ENCODE measurements around the gene CDK14.

The CDK14 gene

DNA sequence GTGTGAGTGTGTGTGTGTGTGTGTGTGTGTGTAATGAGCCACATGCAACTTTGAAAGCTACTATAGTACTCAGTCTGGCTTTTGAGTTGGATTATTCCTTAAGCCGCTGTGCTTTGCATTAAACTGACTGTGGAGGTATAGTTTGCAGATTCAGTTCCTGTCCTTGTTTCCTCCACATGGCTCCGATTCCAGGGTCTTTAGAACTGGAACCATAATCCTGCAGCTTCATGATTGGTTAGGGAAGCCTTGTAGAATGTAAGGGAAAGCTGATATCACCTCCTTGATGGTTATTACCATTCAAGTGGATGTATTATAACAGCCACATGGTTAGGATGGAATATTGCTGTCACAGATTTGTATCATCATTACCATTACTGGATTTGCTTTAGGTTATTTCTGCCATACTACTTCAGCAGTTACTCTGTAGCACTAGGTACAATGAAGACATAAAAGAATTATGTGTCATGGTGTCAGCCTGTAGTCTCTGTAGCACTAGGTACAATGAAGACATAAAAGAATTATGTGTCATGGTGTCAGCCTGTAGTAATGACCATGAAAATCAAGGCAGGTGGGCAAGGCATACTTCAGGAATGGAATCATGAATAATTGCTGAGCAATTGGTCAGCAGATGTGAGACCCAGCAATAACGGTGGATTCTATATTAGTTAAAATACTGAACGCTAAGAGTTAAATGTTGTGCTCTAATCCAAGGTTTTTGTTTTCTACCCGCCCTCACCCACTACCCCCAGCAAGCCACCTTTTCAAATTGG lies 393.1 kb downstream of the CDK14 start:
- no peak for DNase-seq (ENCODE audit: low read depth in 4 of 4, low spot score in 1 of 4)

DNA sequence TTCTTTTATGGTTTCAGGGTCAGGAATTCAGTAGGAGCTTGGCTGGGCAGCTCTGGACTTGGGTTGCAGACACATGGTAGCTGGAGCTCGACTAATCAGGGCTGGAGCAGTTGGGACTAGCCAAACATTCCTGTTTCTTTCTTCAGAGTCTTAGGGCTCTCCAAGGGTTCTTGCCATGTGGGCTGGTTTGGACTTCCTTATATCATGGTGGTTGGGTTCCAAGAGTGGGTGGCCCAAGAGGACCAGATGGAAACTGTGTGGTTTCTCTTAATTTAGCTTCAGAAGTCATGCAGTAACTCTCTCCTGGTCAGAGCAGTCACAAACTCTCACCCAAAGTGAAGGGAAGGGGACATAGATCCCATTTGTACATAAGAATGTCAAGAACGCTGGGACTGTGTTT lies 398.0 kb downstream of the CDK14 start:
- no peak for DNase-seq (ENCODE audit: low read depth in 4 of 4, low spot score in 1 of 4)

DNA sequence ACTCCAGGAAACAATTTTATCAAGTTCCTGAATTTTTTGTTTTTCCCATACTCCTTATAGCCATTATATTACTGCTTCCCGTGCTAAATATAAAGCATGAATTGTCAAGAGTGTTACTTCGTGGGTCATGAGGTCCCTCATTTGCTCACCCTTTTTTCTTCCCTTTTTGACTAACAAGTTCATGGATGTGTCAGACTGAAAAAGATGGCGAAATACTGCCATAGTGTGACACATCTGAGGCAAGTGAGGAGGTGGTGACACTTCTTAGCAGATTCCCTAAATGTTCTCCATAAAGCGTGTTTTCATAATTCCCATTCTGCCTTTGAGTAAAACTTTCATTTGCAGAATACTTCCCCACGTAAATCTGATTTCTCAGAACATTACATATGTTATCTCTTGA lies 398.5 kb downstream of the CDK14 start:
- no peak for DNase-seq (ENCODE audit: low read depth in 4 of 4, low spot score in 1 of 4)

DNA sequence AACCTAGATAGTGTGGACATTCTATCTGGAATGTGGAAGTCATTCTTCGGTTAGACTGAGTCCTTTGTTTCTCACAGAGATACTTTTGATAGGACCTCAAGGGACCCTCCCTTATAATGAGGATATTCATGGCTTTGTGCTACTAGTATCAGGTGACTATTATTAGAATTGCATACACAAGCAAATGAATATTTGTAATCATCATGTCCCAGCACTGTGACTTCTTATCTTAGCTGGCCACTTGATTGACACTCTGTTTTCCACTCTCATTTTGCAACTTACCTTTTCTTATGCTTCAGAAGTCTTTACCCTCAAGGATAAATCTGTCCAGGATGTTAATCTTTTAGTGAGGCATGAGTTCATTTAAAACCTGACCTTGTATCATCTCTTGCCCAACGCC lies 399.9 kb downstream of the CDK14 start:
- DNase-seq (ENCODE audit: low read depth in 4 of 4, low spot score in 1 of 4), result no peak

DNA sequence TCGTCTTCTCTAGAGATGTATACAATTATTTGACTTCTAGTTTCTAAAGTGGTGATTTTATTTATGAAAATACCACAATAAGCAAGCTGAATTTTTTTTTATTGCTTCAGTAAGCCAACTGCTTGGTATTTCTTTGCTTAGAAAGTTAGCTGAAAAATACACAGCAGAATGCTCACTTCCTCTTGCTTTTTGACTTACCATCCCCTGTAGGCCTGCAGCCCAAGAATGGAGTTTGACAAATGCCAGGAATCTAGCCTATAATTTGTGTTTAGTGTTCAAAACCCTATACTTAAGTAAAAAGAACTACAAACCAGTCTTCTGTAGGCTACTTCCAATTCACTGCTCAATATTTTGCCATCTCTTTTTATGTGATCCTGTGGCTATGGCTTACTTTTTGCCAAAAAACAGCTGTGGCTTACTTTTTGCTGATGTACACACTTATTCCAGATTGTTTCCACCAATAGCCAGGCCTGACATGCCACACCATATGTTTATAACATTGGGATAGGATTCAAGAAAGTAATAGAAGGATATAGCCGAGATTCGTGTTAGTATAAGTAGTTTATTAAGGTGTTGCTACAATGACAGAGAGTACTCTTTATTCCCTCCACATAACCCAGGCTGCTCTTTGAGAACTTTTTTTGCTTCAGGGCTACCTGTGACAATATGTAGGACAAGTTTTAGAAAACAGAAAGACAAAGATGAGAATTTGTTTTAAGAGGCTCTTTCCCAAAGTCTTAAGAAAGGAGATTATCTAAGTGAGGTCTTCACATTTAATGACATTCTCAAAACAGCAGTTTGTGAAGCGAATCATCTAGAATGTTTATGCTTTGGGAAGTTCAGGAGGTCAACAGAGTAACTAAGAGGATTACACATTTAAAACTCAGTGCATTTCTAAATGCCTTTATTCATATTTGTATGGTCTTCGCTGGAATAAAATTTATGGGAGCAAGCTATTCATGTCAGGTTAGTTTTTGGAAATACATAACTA lies 404.2 kb downstream of the CDK14 start:
- no peak for DNase-seq (ENCODE audit: low read depth in 4 of 4, low spot score in 1 of 4)

DNA sequence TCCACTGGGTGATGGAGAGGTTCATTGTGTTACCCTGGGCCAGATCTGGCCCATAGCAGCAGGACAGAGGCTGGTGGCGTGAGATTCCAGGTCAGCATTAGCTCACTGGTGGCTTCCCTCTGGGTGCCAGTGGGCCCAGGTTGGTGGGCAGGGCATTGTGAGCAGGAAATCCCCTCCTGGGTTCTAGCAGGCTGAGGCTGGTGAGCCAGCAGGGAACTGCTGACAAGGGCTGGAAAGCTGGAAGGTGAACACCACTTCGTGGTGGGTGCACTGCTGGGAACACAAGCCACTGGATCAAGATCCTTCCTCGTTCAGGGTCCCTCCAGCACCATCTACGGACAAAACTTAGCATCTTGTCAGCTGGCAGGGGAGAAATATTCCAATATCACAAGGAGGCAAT lies 408.9 kb downstream of the CDK14 start:
- no peak for DNase-seq (ENCODE audit: low read depth in 4 of 4, low spot score in 1 of 4)

DNA sequence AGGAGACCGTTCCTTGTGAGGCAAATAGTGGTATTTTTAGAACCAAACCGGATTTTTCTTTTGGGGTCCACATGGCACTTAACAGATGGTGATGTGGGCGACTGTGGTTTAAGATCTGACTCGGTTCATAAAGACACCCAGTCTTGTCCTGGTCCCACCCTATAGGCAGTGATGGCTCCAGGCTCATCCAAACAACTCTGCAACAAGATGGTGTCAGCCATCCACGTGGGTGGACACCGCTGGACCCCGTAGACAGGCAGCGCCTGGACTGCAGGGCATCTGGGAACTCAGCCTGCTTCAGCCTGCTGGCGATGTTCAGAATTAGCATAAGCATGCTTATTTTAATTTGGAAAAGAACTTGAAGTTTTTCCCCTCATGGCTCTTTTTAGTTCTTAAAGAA lies 409.7 kb downstream of the CDK14 start:
- no peak for DNase-seq (ENCODE audit: low read depth in 4 of 4, low spot score in 1 of 4)

DNA sequence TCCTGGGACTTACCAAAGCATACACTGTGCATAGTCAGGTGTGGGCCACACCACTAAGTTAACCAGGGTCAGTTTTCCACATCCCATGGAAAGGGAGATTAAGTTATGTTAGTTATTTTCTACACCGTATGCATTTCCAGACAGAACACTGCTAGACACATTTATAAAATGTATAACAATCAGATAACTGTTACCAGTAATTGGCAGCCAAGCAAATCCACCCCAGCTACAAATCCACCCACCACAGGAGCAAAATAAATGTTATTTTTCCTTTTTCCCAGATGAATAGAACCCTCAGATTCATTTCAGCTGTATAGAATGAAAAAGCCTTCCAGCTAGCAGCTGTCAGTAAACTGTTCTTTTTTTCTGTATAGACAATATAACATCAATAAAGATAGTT lies 411.2 kb downstream of the CDK14 start:
- no peak for DNase-seq (ENCODE audit: low read depth in 4 of 4, low spot score in 1 of 4)

DNA sequence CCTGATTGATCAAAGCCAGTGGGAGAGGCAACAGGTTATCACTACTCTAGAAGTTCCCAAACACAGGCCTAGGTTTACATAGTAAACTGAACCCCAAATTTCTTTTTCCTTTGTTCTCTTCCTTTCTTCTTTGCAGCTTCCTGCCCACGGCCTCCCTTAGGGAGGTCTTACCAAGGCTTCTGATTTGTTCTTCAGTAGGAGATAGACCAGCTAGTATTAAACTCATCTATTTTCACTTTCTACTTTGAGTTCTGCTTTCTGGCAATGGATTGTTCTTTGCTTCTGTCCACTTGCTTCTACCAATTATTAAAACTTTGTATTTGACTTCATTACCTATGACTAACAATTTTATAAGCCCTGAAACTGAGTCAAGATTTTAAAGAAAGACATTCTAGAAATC lies 417.0 kb downstream of the CDK14 start:
- no peak for DNase-seq (ENCODE audit: low read depth in 4 of 4, low spot score in 1 of 4)

DNA sequence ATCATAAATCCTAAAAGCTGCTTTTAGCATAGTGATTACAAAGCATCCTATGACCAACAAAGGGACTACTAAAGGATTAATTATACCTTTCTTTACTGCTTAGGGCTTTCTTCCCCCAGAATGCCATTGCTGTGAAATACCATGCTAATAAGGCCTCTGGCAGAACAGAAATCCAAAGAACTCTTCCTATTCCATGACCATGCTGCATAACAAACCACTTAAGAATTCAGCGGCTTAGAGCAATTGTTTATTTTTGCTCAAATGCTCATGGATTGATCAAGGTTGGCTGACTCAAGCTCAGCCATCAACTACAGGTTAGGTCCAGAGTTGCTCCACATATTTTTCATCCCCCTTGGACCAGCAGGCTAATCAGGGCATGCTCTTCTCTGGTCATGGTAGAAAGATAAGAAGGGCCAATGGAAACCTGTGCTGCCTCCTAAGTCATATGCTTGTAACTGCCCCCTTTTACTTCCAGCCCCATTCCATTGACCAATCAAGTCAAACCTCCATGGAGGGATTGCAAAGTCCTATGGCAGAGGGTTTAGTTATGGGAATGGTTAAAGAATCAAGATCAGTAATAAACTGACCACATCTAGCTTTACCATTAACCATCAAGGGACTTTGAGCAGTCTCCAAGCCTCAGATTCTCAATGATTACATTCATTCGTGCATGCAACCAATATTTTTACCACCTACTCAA lies 423.7 kb downstream of the CDK14 start:
- DNase-seq (ENCODE audit: low read depth in 4 of 4, low spot score in 1 of 4), result no peak

DNA sequence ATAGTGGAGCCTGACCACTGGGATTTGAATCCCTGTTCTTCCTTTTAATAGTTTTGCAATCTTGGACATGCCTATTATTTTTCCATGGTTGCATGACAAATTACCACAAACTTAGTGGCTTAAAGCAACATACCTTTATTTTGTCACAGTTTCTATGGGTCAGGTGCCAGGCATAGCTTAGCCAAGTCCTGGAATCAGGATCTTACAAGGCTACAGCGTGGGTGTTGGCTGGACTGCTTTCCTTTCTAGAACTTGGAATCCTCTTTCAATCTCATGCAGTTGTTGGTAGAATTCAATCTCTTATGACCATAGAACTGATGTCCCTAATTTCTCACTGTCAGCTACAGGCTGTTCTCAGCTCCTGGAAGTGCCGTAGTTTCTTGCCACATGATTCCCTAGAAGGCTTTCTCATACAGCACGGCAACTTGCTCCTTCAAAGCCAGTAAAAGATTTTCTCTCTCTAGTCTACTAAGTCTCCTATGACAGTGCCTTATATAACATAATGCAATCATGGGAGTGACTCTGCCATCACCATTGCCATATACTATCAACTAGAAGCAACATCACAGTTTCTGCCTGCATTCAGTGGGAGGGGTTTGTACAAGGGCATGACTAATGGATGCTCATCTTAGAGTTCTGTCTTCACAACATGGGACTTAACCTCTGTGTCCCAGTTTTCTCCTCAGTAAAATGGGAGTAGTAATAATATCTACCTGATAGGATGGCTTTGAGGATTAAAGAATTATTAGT lies 424.7 kb downstream of the CDK14 start:
- DNase-seq (ENCODE audit: low read depth in 4 of 4, low spot score in 1 of 4), result no peak

DNA sequence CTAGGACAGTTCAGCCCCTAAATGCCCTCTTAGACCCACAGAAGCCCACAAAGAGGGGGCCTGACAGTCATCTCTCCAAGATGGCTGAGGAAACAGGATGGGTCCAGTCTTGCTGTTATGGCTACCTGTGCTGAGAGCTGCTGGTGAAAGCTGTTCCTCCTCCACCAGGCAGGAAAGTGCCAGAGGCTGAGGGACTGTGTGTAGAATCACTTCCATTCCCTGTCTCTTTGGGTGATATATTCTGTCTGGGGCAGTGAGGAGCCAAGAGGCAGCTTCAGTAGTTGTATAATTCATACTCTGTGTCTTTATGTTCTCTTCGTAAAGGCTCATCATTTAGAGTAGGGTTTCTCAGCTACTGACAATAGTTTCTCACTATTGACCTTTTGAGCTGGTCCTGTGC lies 425.8 kb downstream of the CDK14 start:
- DNase-seq (ENCODE audit: low read depth in 4 of 4, low spot score in 1 of 4), result no peak

DNA sequence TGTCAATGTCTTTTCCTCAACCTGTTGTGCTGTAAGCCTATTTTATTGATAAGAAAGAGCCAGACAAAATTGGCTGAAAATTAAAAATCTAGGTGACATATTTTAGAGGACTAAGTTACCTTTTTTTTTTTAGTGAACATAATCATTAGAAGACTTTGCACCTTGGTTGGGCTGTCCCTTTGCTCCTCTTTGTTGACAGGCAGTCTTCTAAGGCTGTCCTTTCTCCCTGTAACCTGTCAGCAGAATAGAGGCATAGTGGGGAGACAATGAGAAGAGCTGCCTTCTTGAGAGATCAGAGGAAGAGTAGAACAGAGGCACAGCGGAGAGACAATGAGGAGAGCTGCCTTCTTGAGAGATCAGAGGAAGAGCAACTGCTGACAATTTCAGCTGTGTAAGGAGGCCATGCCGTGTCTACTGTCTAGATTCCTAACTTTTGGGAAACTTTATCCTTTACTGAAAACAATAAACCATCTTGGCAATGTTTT lies 429.8 kb downstream of the CDK14 start:
- DNase-seq (ENCODE audit: low read depth in 4 of 4, low spot score in 1 of 4), result no peak

DNA sequence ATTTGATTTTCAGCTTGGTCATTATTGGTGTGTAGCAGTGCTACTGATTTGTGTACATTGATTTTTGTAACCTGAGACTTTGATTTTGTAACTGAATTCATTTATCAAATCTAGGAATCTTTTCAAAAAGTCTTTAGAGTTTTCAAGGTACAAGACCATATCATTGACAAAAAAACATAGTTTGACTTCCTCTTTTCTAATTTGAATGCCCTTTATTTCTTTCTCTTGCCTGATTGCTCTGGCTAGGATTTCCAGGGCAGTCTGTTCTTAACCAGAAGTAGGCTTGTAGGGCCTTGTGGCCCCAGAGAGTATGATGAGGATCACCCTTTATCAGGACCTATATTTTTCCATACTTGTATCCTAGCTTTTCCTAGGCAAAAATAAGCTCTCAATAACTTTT lies 433.6 kb downstream of the CDK14 start:
- no peak for DNase-seq (ENCODE audit: low read depth in 4 of 4, low spot score in 1 of 4)

DNA sequence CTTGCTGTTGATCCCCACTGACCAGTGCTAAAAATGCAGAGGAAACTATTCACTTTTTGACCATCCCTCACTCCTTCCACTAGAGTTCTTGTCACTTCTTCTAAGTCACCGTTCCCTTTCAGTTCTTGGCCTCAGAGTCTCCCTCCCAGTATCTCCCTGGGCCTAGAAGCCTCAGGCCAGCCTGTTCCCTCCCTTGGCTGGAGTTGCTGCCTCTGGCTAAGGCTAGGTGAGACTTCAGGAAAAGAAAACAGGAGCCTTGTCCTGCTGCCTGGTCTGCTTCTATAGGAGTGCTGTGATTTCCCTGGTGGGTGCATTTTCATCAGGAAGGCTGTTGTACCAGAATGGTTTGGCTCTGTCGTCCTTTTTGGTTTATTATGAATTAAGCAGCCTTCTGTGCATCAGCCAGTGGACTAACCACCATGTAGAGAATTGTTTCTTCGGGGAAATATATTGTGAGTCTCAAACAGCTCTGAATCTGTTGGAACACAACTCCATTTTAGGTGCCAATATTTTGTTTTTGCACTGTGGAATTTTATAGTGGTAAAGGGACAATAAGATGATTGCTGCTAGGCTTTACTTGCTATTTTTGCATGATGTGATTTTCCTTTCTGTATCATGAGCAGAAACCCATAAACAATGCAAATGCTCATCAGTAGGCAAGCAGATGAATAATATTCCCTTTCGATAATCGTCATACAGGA lies 434.7 kb downstream of the CDK14 start:
- no peak for DNase-seq (ENCODE audit: low read depth in 4 of 4, low spot score in 1 of 4)

DNA sequence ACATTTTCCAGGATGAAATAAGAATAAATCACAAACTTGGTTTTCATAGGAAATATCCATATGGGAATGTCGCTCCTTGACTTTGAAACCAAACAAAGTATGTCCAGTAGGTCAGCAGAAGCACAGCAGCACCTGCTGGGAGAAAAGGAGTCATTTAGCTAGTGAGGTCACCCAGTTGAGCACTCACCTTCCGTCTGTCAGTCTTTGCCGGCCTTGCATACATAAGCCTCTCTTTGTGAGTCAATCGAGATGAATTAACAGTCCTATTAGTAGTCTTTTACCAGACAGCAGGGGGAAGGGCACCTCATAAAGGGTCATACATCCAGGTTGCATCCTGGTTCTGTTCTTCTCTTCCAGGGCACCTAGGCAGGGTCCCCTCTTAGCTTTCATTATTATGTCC lies 435.6 kb downstream of the CDK14 start:
- no peak for DNase-seq (ENCODE audit: low read depth in 4 of 4, low spot score in 1 of 4)

DNA sequence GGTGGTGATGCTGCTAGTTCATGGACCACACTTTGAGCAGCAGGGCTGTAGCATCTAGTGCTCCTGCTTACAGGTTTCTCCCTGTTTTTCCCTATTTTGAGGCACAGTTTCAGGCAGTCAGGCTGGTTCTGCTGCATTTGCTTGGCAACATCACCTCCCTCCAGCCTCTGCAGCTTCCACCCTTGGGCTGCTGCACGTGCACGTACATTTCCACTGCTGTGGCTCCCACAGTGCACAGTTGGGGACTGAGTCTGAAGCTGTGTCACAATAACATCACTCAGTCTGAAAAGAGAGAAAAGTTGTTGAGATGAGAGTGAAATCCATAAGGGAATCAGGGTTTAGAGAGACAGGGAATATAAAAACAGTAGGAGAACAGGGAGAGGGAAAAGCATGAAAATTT lies 437.5 kb downstream of the CDK14 start:
- no peak for DNase-seq (ENCODE audit: low read depth in 4 of 4, low spot score in 1 of 4)

DNA sequence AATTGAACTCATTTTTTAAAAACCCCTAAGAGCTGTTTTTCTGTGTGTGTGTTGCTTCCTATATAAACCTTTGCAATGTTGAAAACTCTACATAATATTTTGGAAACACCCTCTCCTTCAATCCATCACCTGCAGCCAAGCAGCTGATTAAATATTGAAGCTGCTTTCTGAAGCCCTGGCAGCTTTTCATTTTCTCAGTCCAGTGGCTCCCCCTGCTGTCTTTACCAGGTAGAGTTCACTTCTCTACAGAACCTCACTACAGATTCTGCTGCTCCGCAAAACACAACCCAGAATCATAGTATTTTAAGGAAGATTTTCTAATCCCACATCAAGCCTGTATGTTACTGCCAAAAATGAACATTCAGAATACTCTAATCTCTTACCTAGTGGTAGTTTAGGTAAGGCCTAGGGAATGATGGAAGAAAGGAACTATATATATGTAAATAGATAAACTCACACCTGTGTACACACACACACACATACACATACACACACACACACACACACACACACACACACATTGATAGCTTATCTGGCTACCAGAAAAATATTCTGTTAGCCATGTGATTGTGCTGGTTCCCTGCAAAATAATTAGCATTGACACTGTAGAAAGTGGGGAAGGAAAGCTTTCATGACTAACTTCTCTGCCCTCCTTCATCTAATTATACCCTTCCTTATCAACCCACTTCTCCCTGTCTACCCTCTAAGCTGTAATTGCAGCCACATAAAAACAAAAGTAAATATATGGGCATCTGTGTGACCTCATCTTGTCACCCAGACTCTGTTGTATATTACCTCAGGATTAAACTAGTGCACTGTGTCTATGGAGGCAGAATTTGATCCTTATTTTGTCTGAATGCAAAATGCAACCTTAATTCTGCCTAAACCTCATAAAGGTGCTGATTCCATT lies 438.6 kb downstream of the CDK14 start:
- DNase-seq (ENCODE audit: low read depth in 4 of 4, low spot score in 1 of 4), result no peak

DNA sequence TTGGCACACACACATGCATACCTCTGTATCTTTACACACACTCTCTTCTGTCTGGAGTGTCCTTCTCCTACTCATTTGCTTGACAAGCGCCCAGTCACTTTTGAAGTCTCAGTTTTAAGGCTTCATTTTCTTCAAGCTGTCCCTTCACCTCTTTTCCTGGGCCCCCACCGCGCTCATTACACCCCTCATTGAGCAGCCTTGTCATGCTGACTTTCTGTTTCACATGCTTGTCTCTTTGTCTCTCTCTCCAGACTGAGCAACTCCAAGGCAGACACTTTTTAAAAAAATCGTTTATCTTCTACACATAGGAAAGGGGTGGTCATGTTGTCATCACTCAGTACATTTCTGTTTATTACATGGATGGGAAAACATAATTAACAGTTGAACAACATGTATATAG lies 442.9 kb downstream of the CDK14 start:
- DNase-seq (ENCODE audit: low read depth in 4 of 4, low spot score in 1 of 4), result no peak

All from stimulated activated CD4-positive, alpha-beta T cell treated with anti-CD3 and anti-CD28 coated beads, Interleukin-1b, Interleukin-23, amount 100 ng/mL, for 24 hours (primary cell).